ENCODE measurements around the gene CFAP65.

The CFAP65 gene

DNA sequence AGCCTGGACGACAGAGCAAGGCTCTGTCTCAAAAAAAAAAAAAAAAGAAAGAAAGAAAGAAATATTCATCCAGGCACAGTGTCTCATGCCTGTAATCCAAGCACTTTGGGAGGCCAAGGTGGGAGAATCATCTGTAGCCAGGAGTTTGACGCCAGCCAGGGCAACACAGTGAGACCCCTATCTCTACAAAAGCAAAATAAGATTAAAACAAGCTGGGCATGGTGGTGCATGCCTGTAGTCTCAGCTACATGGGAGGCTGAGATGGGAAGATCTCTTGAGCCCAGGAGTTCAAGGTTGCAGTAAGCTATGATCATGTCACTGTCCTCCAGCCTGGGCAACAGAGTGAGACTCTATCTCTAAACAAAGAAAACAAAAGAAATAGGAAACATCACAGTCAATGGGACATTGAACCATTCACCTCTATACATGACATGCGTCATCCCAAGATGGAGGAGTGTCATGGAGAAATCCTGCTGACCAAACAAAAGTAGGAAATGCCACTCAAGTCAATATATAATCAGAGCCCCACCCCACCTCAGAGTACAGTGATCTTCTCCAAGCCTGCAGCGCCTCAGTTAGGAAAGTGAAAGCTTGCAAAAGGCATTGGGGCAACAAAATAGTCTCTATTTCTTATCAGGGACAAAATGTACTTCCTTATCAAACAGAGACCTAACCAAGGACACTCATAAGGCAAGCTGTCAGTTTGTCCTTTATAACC, 66.1 kb downstream of the CFAP65 start:
- Histone ChIP-seq H3K9ac (ENCODE audit: low read depth in 1 of 2, low read length in 2 of 2) (no peak overlapping the region), H3K36me3 (ENCODE audit: control insufficient read depth in 2 of 2, insufficient read depth in 2 of 2, low read length in 2 of 2) (no peaks in the 10 kb centered on the region), H3K9me3 (ENCODE audit: control insufficient read depth in 2 of 2, low read length in 2 of 2) (no peaks in the 10 kb centered on the region), H3K27ac (ENCODE audit: low read depth in 2 of 2, low read length in 2 of 2) (peak overlapping the region in 1 of 2 donors; percentile 72), H3K4me1 (ENCODE audit: control insufficient read depth in 2 of 2, insufficient read depth in 2 of 2, low read length in 2 of 2) (peaks cover 6 to 12% of the 10 kb centered on the region in 2 donors), H3K4me3 (ENCODE audit: low read length in 2 of 2) (no peak overlapping the region), H3K27me3 (ENCODE audit: control insufficient read depth in 2 of 2, insufficient read depth in 2 of 2, low read length in 2 of 2) (peaks cover 13 to 18% of the 10 kb centered on the region in 2 donors)

DNA sequence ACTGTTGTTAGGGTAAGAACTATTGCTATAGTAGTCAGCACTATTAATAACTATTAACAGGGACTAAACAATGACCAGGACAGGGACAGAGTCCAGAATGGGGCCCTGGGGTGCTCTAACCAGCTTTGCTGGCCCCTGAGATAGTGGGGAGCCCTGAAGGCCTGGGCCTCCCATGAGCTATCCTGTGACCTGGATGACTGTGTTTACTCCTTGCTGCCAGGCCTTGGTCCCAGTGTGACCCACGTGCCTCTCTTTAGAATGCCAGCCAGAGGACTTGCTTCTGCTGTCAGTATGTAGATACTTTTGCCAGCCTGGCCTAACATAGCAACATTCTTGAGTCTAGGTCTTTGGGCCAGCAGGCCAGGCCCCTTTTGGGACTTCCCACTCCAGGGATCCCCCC, 70.4 kb downstream of the CFAP65 start:
- Histone ChIP-seq H3K4me3 (ENCODE audit: low read length in 2 of 2) (no peak overlapping the region), H3K27me3 (ENCODE audit: control insufficient read depth in 2 of 2, insufficient read depth in 2 of 2, low read length in 2 of 2) (peaks cover 13 to 21% of the 10 kb centered on the region in 2 donors), H3K9ac (ENCODE audit: low read depth in 1 of 2, low read length in 2 of 2) (no peak overlapping the region), H3K36me3 (ENCODE audit: control insufficient read depth in 2 of 2, insufficient read depth in 2 of 2, low read length in 2 of 2) (no peaks in the 10 kb centered on the region), H3K27ac (ENCODE audit: low read depth in 2 of 2, low read length in 2 of 2) (no peak overlapping the region), H3K4me1 (ENCODE audit: control insufficient read depth in 2 of 2, insufficient read depth in 2 of 2, low read length in 2 of 2) (peaks cover 0 to 3% of the 10 kb centered on the region in 2 donors), H3K9me3 (ENCODE audit: control insufficient read depth in 2 of 2, low read length in 2 of 2) (no peaks in the 10 kb centered on the region)

DNA sequence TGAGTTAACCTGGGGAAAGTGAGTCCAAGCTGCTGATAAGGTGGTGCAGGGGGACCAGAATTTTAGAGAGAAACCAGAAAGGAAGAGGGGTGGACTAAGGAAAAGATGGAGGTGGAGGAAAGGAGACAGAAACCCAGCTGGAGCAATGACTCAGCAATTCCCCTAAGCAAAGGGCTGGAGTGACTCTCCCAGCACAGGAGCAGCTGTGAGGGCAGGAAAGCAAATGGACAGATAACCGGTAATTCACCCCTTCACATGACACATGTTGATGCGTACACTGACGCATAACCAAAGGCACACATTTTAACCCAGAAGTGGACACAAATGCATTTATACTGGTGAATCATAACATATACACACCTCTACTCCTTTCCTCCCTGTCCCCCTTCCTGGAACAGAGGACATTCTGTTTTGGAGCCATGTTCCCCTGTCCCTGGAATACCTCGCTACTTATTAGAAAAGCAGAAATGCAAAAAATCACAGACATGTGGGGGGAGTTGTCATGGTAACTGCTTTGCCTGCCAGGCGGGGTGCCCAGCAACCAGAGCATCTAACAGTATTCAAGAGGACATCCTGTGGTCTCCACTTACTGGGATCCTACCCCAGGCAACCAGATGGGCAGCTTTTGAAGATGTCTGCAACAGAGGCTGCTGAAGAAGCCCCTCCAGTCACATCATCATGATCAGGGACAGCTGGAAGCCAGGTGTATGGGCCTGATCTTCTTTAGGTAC, 77.1 kb downstream of the CFAP65 start:
- no peak overlapping the region for H3K27ac ChIP-seq (ENCODE audit: low read depth in 2 of 2, low read length in 2 of 2)
- H3K9me3 ChIP-seq (ENCODE audit: control insufficient read depth in 2 of 2, low read length in 2 of 2), result no peaks in the 10 kb centered on the region
- H3K27me3 ChIP-seq (ENCODE audit: control insufficient read depth in 2 of 2, insufficient read depth in 2 of 2, low read length in 2 of 2), result peaks cover 41 to 50% of the 10 kb centered on the region in 2 donors
- H3K9ac ChIP-seq (ENCODE audit: low read depth in 1 of 2, low read length in 2 of 2), result no peak overlapping the region
- no peaks in the 10 kb centered on the region for H3K36me3 ChIP-seq (ENCODE audit: control insufficient read depth in 2 of 2, insufficient read depth in 2 of 2, low read length in 2 of 2)
- no peak overlapping the region for H3K4me3 ChIP-seq (ENCODE audit: low read length in 2 of 2)
- peaks cover 2 to 4% of the 10 kb centered on the region in 2 donors for H3K4me1 ChIP-seq (ENCODE audit: control insufficient read depth in 2 of 2, insufficient read depth in 2 of 2, low read length in 2 of 2)

DNA sequence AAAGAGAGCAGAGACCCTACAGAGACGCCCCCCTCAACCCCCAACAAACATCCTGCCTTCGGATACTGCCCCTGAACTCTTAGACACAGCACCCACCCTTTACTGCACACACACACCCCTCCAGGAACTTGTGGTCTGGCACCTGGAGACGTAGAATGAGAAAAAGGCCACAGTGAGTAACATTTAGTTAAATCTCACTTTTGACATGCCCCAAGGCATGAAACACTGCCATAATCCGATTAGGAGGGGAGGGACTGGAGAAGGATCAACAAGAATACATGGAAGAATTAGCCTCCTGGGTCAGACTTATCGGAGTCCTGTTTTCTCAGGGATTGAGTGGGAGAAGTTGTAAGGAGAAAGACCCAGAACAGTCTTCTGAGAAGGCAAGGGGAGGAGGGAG, 77.7 kb downstream of the CFAP65 start:
- Histone ChIP-seq H3K9ac (ENCODE audit: low read depth in 1 of 2, low read length in 2 of 2) (no peak overlapping the region), H3K36me3 (ENCODE audit: control insufficient read depth in 2 of 2, insufficient read depth in 2 of 2, low read length in 2 of 2) (no peaks in the 10 kb centered on the region), H3K9me3 (ENCODE audit: control insufficient read depth in 2 of 2, low read length in 2 of 2) (no peaks in the 10 kb centered on the region), H3K4me3 (ENCODE audit: low read length in 2 of 2) (no peak overlapping the region), H3K27me3 (ENCODE audit: control insufficient read depth in 2 of 2, insufficient read depth in 2 of 2, low read length in 2 of 2) (peaks cover 47 to 55% of the 10 kb centered on the region in 2 donors), H3K27ac (ENCODE audit: low read depth in 2 of 2, low read length in 2 of 2) (no peak overlapping the region), H3K4me1 (ENCODE audit: control insufficient read depth in 2 of 2, insufficient read depth in 2 of 2, low read length in 2 of 2) (peaks cover 2 to 4% of the 10 kb centered on the region in 2 donors)

DNA sequence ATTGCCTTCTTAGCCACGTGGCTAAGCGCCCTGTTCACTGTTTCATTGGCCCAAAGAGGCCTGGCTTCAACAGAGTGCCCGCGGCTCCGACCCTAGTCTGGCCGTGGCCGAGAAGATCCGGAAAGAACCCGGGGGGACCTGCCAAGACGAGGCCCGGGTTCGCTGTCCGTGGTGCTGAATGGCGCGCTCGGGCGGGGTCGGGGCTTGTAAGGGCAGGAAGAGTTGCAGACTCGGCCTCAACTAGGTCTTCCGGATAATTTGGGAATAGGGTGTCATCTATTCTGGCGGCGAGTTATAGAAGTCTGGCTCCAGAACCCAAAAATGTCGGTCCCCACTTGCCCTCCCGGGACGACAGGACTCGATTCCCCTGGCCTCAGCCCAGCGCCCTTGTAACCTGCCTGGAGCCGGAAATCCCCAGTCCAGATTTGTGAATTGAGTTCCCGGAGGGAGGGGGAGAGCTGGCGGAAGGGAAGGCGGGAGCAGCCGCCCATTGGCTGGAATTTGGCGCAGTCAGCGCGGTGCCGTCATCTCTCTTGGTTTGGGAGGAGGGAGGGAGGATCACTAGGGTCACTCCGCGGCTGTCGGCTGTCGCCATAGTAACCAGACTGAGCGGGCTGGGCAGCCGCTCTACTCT, 78.3 kb downstream of the CFAP65 start:
- no peaks in the 10 kb centered on the region for H3K36me3 ChIP-seq (ENCODE audit: control insufficient read depth in 2 of 2, insufficient read depth in 2 of 2, low read length in 2 of 2)
- H3K27ac ChIP-seq (ENCODE audit: low read depth in 2 of 2, low read length in 2 of 2), result no peak overlapping the region
- H3K4me1 ChIP-seq (ENCODE audit: control insufficient read depth in 2 of 2, insufficient read depth in 2 of 2, low read length in 2 of 2), result peaks cover 2 to 4% of the 10 kb centered on the region in 2 donors
- peaks cover 48 to 62% of the 10 kb centered on the region in 2 donors for H3K27me3 ChIP-seq (ENCODE audit: control insufficient read depth in 2 of 2, insufficient read depth in 2 of 2, low read length in 2 of 2)
- H3K9ac ChIP-seq (ENCODE audit: low read depth in 1 of 2, low read length in 2 of 2), result no peak overlapping the region
- H3K4me3 ChIP-seq (ENCODE audit: low read length in 2 of 2), result no peak overlapping the region
- no peaks in the 10 kb centered on the region for H3K9me3 ChIP-seq (ENCODE audit: control insufficient read depth in 2 of 2, low read length in 2 of 2)

DNA sequence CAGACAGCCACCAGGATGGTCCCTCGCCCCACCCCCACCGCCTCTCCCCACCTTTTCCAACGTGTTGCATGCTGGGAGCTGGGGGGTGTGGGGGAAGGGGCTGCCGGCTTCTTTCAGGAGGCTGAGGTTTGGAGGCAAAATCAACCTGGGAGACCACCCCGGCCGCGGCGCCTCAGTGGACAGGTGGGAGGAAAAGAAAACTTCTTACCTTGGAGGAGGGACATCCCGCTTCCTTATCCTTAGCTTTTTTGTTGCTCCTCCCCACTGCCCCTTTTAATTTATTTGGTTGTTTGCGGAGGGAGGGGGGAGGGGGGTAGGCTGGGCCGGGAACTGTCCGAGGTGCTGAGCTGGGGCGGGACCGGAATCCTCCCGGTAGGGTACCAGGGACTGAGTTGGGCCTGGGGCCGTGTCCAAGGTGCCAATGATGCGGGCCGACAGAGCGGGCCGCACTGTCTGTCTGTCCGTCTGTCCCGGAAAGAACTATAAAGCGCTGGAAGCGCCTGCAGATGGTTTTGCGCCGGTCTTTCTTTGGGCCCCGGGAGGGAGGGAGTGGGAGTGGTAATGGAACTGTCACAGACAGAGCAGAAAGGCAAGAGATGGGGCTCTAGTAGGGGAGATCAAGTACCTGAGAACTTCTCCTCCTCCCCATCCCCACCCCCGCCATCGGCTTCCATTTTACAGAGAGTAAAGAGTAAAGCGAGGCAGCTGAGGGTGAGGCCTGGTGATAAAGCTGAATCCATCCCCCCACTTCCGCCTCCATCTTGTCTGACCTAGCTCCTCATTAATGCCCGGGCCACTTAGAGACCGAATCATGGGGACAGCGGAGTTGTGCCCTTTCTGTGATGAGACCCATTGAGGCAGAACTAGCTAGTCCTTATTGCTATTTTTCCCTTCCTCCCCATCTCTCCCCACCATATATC, 79.4 kb downstream of the CFAP65 start:
- no peaks in the 10 kb centered on the region for H3K9me3 ChIP-seq (ENCODE audit: control insufficient read depth in 2 of 2, low read length in 2 of 2)
- H3K4me3 ChIP-seq (ENCODE audit: low read length in 2 of 2), result no peak overlapping the region
- no peak overlapping the region for H3K27ac ChIP-seq (ENCODE audit: low read depth in 2 of 2, low read length in 2 of 2)
- peaks cover 2 to 4% of the 10 kb centered on the region in 2 donors for H3K4me1 ChIP-seq (ENCODE audit: control insufficient read depth in 2 of 2, insufficient read depth in 2 of 2, low read length in 2 of 2)
- no peak overlapping the region for H3K9ac ChIP-seq (ENCODE audit: low read depth in 1 of 2, low read length in 2 of 2)
- peaks cover 52 to 72% of the 10 kb centered on the region in 2 donors for H3K27me3 ChIP-seq (ENCODE audit: control insufficient read depth in 2 of 2, insufficient read depth in 2 of 2, low read length in 2 of 2)
- no peaks in the 10 kb centered on the region for H3K36me3 ChIP-seq (ENCODE audit: control insufficient read depth in 2 of 2, insufficient read depth in 2 of 2, low read length in 2 of 2)

DNA sequence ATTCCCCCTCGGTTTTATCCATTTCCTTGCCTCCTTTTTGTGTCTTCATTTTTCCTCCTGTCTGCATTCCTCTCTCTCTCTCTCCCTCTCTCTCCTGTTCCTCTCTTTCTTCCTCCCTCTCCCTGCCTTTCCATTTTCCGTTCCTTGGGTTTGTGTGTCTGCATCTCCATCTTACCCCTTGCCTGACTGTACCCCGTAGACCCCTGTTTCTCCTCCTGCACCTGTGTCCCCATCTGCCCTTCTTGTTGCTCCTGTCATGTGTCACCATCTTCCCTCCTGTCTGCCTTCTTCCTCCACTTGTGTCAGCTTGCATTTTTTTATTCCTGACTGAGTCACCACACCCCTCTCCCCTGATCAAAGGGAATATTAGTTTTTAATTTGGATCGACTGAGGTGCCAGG, 80.1 kb downstream of the CFAP65 start:
- H3K36me3 ChIP-seq (ENCODE audit: control insufficient read depth in 2 of 2, insufficient read depth in 2 of 2, low read length in 2 of 2), result no peaks in the 10 kb centered on the region
- no peak overlapping the region for H3K9ac ChIP-seq (ENCODE audit: low read depth in 1 of 2, low read length in 2 of 2)
- peaks cover 2 to 4% of the 10 kb centered on the region in 2 donors for H3K4me1 ChIP-seq (ENCODE audit: control insufficient read depth in 2 of 2, insufficient read depth in 2 of 2, low read length in 2 of 2)
- H3K9me3 ChIP-seq (ENCODE audit: control insufficient read depth in 2 of 2, low read length in 2 of 2), result no peaks in the 10 kb centered on the region
- H3K27ac ChIP-seq (ENCODE audit: low read depth in 2 of 2, low read length in 2 of 2), result no peak overlapping the region
- no peak overlapping the region for H3K4me3 ChIP-seq (ENCODE audit: low read length in 2 of 2)
- peaks cover 52 to 77% of the 10 kb centered on the region in 2 donors for H3K27me3 ChIP-seq (ENCODE audit: control insufficient read depth in 2 of 2, insufficient read depth in 2 of 2, low read length in 2 of 2)

DNA sequence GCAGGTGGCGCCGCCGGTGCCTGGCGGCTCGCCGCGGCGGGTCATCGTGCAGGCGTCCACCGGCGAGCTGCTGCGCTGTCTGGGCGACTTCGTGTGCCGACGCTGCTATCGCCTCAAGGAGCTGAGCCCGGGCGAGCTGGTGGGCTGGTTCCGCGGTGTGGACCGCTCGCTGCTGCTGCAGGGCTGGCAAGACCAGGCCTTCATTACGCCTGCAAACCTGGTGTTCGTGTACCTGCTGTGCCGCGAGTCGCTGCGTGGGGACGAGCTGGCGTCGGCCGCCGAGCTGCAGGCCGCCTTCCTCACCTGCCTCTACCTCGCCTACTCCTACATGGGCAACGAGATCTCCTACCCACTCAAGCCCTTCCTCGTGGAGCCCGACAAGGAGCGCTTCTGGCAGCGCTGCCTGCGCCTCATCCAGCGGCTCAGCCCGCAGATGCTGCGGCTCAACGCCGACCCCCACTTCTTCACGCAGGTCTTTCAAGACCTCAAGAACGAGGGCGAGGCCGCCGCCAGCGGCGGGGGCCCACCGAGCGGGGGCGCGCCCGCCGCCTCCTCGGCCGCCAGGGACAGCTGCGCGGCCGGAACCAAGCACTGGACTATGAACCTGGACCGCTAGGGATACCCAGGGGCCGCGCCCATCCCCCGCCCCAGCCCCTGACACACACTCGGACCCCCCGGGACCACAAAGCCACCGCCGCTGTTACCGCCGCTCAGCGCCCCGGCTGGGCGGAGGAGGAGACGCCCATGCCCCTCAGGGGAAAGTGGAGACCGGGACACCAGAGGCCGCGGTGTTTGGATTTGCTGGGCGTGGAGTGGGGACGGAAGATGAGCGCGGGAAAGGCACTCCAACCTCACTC, 80.8 kb downstream of the CFAP65 start:
- Histone ChIP-seq H3K9me3 (ENCODE audit: control insufficient read depth in 2 of 2, low read length in 2 of 2) (no peaks in the 10 kb centered on the region), H3K27ac (ENCODE audit: low read depth in 2 of 2, low read length in 2 of 2) (no peak overlapping the region), H3K9ac (ENCODE audit: low read depth in 1 of 2, low read length in 2 of 2) (no peak overlapping the region), H3K36me3 (ENCODE audit: control insufficient read depth in 2 of 2, insufficient read depth in 2 of 2, low read length in 2 of 2) (no peaks in the 10 kb centered on the region), H3K4me3 (ENCODE audit: low read length in 2 of 2) (no peak overlapping the region), H3K4me1 (ENCODE audit: control insufficient read depth in 2 of 2, insufficient read depth in 2 of 2, low read length in 2 of 2) (peaks cover 2 to 4% of the 10 kb centered on the region in 2 donors), H3K27me3 (ENCODE audit: control insufficient read depth in 2 of 2, insufficient read depth in 2 of 2, low read length in 2 of 2) (peaks cover 52 to 78% of the 10 kb centered on the region in 2 donors)

DNA sequence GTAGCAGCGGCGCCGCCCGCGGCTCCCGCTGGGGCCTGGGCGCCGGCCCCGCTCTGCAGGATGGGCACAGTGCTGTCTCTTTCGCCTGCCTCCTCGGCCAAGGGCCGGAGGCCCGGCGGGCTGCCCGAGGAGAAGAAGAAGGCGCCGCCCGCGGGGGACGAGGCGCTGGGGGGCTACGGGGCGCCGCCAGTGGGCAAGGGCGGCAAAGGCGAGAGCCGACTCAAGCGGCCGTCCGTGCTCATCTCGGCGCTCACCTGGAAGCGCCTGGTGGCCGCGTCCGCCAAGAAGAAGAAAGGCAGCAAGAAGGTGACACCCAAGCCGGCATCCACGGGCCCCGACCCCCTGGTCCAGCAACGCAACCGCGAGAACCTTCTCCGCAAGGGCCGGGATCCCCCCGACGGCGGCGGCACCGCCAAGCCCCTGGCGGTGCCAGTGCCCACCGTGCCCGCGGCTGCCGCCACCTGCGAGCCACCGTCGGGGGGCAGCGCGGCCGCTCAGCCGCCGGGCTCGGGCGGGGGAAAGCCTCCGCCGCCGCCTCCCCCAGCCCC, 81.5 kb downstream of the CFAP65 start:
- Histone ChIP-seq H3K4me1 (ENCODE audit: control insufficient read depth in 2 of 2, insufficient read depth in 2 of 2, low read length in 2 of 2) (peaks cover 2 to 4% of the 10 kb centered on the region in 2 donors), H3K27me3 (ENCODE audit: control insufficient read depth in 2 of 2, insufficient read depth in 2 of 2, low read length in 2 of 2) (peaks cover 52 to 82% of the 10 kb centered on the region in 2 donors), H3K9me3 (ENCODE audit: control insufficient read depth in 2 of 2, low read length in 2 of 2) (no peaks in the 10 kb centered on the region), H3K9ac (ENCODE audit: low read depth in 1 of 2, low read length in 2 of 2) (no peak overlapping the region), H3K36me3 (ENCODE audit: control insufficient read depth in 2 of 2, insufficient read depth in 2 of 2, low read length in 2 of 2) (no peaks in the 10 kb centered on the region), H3K27ac (ENCODE audit: low read depth in 2 of 2, low read length in 2 of 2) (no peak overlapping the region), H3K4me3 (ENCODE audit: low read length in 2 of 2) (peak overlapping the region; percentile 30 to 31)

All from mucosa of rectum (tissue), 2 donors.